ENCODE data around the gene SMCHD1. TPM values are rescaled to one million over a fixed set of nuclear protein-coding genes. Genes with fewer than 3 reads are reported as not detected.
"Not testable (repeated sequence)": the region's sequence is repeated elsewhere in the genome, so short reads cannot be mapped to it uniquely, and the experiment has no call there.

SMCHD1 gene
- total RNA-seq, 2 donors from 2014 or later, result 103 to 137 TPM

DNA sequence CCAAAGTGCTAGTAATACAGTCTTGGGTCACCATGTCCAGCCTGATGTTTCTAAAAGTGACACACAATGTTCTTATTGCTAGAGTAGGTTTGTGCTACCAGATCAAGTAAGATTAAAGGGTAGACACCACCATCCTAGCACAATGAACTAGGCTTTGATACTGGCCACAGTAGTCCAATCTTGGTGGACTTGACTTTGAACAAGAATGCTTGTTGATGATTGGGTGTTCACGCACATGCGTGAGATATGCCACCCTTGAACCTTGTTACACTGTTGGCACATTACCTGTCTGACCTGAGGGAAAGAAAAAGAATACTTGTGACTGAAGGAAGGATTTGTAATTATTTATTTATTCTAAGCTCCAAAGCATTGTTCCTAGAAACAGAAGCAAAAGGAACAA lies 119.1 kb downstream of the SMCHD1 start:
- no peak for DNase-seq
- no peaks in the 10 kb centered on the region for H3K27me3 Mint-ChIP-seq (ENCODE audit: low read depth)
- H3K4me1 Mint-ChIP-seq (ENCODE audit: low read depth), result peaks cover 11% of the 10 kb centered on the region
- no peak for ATAC-seq (replicated peaks in 1 of 2)
- H3K9me3 Mint-ChIP-seq, result no peaks in the 10 kb centered on the region
- H3K27ac Mint-ChIP-seq, result no peak overlapping the region
- peaks cover 3 to 38% of the 10 kb centered on the region in 2 donors for H3K36me3 Mint-ChIP-seq (ENCODE audit: insufficient read depth in 2 of 2)
- H3K4me3 Mint-ChIP-seq, result no peak overlapping the region

DNA sequence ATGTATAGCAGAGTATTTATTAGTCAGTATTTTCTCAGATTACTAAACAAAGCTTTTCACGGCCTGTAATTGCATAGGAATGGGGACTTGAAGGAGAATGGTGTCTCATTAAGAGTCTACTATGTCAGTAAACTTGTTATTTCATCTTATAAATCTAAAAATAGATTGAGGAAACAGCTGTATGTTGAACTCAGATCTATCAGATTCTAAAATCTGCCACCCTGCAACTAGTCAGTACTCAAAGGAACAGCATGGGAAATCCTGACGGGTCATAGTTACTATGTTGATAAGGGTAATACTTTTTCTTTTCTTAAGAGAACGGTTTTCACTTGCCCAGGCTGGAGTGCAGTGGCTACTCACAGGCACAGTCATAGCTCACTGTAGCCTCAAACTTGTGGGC lies 121.1 kb downstream of the SMCHD1 start:
- Mint-ChIP-seq H3K27me3 (ENCODE audit: low read depth) (no peaks in the 10 kb centered on the region), H3K4me1 (ENCODE audit: low read depth) (no peaks in the 10 kb centered on the region), H3K36me3 (ENCODE audit: insufficient read depth in 2 of 2) (peaks cover 2 to 39% of the 10 kb centered on the region in 2 donors), H3K27ac (no peak overlapping the region), H3K9me3 (no peaks in the 10 kb centered on the region), H3K4me3 (no peak overlapping the region)
- no peak for DNase-seq
- ATAC-seq (replicated peaks in 1 of 2), result no peak

DNA sequence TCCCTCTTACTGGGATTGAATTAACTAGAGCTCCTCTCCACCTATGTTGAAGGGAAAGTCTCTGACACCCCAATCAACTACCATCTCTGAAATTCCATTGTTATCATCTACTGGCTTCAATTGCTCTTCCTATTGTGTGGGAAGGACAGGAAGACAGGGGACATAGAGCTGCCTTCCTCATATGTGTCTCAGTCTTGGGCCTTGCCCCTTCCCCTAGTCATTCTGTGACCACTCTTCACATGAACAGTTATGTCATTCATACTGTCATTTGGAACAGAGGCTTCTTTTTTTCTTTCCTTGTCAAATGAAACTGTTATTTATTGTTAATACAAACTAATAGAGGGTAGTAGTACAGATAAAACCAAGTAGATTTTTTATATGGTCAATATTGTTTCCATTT lies 121.7 kb downstream of the SMCHD1 start:
- peak overlapping the region; percentile 69 for H3K27ac Mint-ChIP-seq
- H3K4me3 Mint-ChIP-seq, result no peak overlapping the region
- ATAC-seq (replicated peaks in 1 of 2) (no peak), DNase-seq (no peak)
- H3K4me1 Mint-ChIP-seq (ENCODE audit: low read depth), result no peaks in the 10 kb centered on the region
- H3K27me3 Mint-ChIP-seq (ENCODE audit: low read depth), result no peaks in the 10 kb centered on the region
- peaks cover 2 to 38% of the 10 kb centered on the region in 2 donors for H3K36me3 Mint-ChIP-seq (ENCODE audit: insufficient read depth in 2 of 2)
- H3K9me3 Mint-ChIP-seq, result no peaks in the 10 kb centered on the region

DNA sequence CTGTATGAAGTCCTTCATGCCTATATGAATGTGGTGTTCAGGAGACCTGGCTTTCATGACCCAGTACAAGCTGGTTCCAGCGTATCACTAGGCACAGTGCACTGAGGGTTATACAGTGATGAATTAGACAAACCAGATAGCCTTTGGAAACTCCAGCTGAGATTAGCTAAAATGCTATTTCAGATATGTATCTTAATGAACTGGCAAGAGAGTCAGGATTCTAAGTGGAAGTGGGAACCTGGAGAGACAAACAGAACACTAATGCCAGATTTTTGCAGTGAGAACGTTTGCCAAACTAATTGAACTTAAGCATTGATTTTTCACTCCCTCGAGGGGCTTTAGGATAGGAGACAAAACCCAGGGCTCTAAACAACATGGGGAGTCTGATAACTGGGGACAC lies 125.2 kb downstream of the SMCHD1 start:
- H3K36me3 Mint-ChIP-seq (ENCODE audit: insufficient read depth in 2 of 2), result peaks cover 7 to 44% of the 10 kb centered on the region in 2 donors
- peak overlapping the region; percentile 14 for H3K27ac Mint-ChIP-seq
- no peak overlapping the region for H3K4me3 Mint-ChIP-seq

DNA sequence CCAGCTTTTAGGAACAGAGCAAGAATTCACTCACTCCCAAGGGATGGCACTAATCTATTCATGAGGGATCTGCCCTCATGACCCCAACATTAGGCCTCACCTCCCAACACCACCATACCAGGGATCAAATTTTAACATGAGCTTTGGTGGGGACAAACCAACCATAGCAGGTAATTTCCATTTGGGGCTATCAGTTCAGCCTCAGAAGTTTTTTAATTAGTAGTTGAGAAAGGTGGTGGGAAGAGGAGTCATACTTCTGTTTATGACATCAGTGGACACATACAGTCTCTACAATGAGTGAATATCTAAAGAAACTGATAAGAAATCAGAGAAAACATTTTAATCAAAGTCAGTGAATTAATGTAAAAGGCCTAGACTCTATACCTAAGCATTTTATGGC lies 131.7 kb downstream of the SMCHD1 start:
- peaks cover 9 to 32% of the 10 kb centered on the region in 2 donors for H3K36me3 Mint-ChIP-seq (ENCODE audit: insufficient read depth in 2 of 2)
- peak overlapping the region; percentile 81 for H3K27ac Mint-ChIP-seq
- H3K4me1 Mint-ChIP-seq (ENCODE audit: low read depth), result peaks cover 8% of the 10 kb centered on the region
- H3K27me3 Mint-ChIP-seq (ENCODE audit: low read depth), result no peaks in the 10 kb centered on the region
- H3K9me3 Mint-ChIP-seq, result peaks cover 0 to 1% of the 10 kb centered on the region in 2 donors
- no peak overlapping the region for H3K4me3 Mint-ChIP-seq
- ATAC-seq (replicated peaks in 1 of 2) (peak in 1 of 2 donors; percentile 41), DNase-seq (no peak)

More for the DNA sequence above, 125.2 kb downstream of the SMCHD1 start:
- no peaks in the 10 kb centered on the region for H3K27me3 Mint-ChIP-seq (ENCODE audit: low read depth)
- DNase-seq, result no peak
- H3K9me3 Mint-ChIP-seq, result peaks cover 0 to 1% of the 10 kb centered on the region in 2 donors
- ATAC-seq (replicated peaks in 1 of 2), result no peak
- H3K4me1 Mint-ChIP-seq (ENCODE audit: low read depth), result no peaks in the 10 kb centered on the region

DNA sequence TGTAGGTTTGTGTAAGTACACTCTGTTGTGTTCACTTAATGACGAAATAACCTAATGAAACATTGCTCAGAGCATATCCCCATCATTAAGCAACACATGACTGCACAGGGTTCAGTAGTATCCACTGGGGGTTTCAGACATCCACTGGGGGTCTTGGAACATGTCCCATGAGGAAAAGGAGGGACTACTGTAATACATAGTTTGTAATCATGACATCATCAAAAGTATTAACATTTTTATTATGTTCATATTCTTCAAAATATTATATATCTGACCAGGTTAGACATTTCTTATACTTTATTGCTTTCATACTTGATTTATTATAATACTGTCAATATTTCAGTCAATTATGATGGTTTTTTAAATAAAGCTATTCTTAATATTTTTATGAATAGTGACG lies 136.9 kb downstream of the SMCHD1 start:
- Mint-ChIP-seq H3K4me3 (no peak overlapping the region), H3K36me3 (ENCODE audit: insufficient read depth in 2 of 2) (peaks cover 7 to 35% of the 10 kb centered on the region in 2 donors), H3K27me3 (ENCODE audit: low read depth) (no peaks in the 10 kb centered on the region), H3K4me1 (ENCODE audit: low read depth) (no peaks in the 10 kb centered on the region), H3K9me3 (no peaks in the 10 kb centered on the region), H3K27ac (no peak overlapping the region)
- DNase-seq, result no peak
- ATAC-seq (replicated peaks in 1 of 2), result no peak

DNA sequence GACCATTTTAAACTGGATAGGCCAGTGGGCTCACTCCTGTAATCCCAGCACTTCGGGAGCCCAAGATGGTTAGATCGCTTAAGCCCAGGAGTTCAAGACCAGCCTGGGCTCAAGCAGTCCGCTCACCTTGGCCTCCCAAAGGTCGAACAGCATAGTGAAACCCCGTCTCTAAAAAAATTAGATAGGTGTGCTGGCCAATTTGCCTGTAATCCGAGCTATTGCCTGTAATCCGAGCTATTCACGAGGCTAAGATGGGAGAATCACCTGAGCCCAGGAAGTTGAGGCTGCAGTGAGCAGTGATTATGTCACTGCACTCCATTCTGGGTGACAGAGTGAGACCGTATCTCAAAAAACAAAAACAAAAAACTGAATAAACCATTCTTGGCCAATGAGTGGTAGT lies 138.6 kb downstream of the SMCHD1 start:
- Mint-ChIP-seq H3K4me3 (no peak overlapping the region), H3K36me3 (ENCODE audit: insufficient read depth in 2 of 2) (peaks cover 9 to 41% of the 10 kb centered on the region in 2 donors), H3K4me1 (ENCODE audit: low read depth) (no peaks in the 10 kb centered on the region), H3K27ac (no peak overlapping the region), H3K9me3 (no peaks in the 10 kb centered on the region), H3K27me3 (ENCODE audit: low read depth) (no peaks in the 10 kb centered on the region)
- no peak for ATAC-seq (replicated peaks in 1 of 2)
- DNase-seq, result no peak

DNA sequence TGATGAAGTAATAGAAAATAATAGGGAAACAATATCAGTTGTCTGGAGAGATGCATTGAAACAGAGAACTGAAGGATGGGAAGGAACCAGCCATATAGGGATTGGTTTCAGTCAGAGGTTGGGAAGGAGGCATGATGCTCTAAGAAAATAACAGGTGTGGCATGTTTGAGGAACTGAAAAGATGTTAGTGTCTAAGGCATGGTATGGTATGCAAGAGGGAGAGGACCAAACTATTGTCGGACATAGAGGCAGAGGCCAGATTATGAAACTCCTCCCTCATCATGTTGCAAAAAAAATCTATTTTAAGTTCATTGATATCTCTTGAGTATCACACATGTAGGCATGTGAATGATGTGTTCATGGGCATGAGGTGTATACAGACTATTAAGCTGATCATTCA lies 142.4 kb downstream of the SMCHD1 start:
- H3K27me3 Mint-ChIP-seq (ENCODE audit: low read depth), result no peaks in the 10 kb centered on the region
- H3K36me3 Mint-ChIP-seq (ENCODE audit: insufficient read depth in 2 of 2), result peaks cover 12 to 45% of the 10 kb centered on the region in 2 donors
- DNase-seq (no peak), ATAC-seq (replicated peaks in 1 of 2) (no peak)
- H3K4me1 Mint-ChIP-seq (ENCODE audit: low read depth), result no peaks in the 10 kb centered on the region
- H3K9me3 Mint-ChIP-seq, result no peaks in the 10 kb centered on the region
- no peak overlapping the region for H3K4me3 Mint-ChIP-seq
- peak overlapping the region; percentile 76 for H3K27ac Mint-ChIP-seq

DNA sequence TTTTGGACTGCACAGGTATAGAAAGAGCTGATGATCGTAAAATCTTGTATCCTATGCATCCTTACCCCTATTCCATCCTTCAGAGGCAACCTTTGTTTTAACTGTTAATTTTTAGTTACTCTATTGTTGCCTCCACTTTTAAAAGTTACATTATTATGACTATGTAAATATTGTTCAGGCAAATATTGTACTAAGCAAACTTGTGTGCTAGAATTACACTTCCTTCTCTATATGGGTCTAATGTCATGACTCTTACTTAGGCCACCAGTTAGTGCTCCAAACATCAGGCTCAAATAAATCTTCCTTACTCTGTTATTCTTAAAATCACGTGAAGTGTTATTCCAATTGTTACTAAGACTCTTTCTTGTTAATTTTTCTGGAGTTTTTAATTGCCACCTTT lies 143.8 kb downstream of the SMCHD1 start:
- H3K9me3 Mint-ChIP-seq, result no peaks in the 10 kb centered on the region
- no peak overlapping the region for H3K4me3 Mint-ChIP-seq
- ATAC-seq (replicated peaks in 1 of 2), result no peak
- H3K4me1 Mint-ChIP-seq (ENCODE audit: low read depth), result no peaks in the 10 kb centered on the region
- peak overlapping the region; percentile 15 for H3K27ac Mint-ChIP-seq
- no peaks in the 10 kb centered on the region for H3K27me3 Mint-ChIP-seq (ENCODE audit: low read depth)
- no peak for DNase-seq
- H3K36me3 Mint-ChIP-seq (ENCODE audit: insufficient read depth in 2 of 2), result peaks cover 12 to 44% of the 10 kb centered on the region in 2 donors

DNA sequence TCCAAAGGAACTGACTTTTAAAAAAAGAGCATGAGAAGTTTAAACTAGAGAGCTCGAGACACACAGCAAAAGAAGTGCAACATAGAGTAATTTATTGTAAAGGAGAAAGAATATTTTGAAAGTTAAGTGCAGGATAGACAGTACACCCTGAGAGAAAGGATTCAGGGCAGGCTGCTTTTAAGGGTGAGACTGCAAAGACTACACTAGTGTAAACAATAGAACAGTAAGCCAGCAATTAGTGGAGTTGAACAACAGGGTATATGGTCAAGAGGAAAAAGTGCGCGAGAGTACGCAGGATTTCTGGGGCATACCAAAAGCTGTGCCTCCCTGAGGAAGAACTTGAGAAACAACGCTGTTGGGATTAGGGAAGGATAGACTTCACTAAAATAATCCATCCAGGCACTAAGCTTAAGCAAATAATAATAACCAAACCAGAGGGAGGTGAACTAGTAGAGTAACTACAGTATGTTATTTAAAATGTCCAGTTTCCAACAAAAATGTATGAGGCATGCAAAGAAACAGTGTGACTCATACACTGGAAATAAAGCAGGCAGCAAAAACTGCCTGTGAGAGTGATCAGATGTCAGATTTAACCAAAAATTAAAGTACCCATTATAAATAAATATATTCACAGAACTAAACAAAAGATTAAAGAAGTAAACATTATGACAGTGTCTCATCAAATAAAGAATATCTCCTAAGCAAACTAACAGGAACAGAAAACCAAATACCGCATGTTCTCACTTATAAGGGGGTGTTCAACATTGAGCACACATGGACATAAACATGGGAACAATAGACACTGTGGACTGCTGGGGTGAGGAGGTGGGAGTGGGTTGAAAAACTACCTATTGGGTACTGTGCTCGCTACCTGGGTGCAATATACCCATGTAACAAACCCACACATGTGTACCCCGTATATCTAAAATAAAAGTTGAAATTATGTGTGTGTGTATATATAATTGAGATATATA lies 150.7 kb downstream of the SMCHD1 start:
- Mint-ChIP-seq H3K4me1 (ENCODE audit: low read depth) (no peaks in the 10 kb centered on the region), H3K9me3 (peaks cover 6% of the 10 kb centered on the region in 2 donors), H3K4me3 (no peak overlapping the region), H3K27me3 (ENCODE audit: low read depth) (no peaks in the 10 kb centered on the region), H3K36me3 (ENCODE audit: insufficient read depth in 2 of 2) (peaks cover 5 to 19% of the 10 kb centered on the region in 2 donors), H3K27ac (no peak overlapping the region)
- DNase-seq (no peak), ATAC-seq (replicated peaks in 1 of 2) (no peak)

DNA sequence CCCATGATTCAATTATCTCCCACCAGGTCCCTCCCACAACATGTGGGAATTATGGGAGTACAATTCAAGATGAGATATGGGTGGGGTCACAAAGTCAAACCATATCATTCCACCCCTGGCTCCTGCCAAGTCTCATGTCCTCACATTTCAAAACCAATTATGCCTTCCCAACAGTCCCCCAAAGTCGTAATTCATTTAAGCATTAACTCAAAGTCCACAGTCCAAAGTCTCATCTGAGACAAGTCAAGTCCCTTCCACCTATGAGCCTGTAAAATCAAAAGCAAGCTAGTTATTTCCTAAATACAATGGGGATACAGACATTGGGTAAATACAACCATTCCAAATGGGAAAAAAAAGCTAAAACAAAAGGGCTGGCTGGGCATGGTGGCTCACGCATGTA lies 153.1 kb downstream of the SMCHD1 start:
- not testable (repeated sequence) for H3K27me3 Mint-ChIP-seq (ENCODE audit: low read depth); H3K27ac Mint-ChIP-seq; H3K4me3 Mint-ChIP-seq; DNase-seq; H3K4me1 Mint-ChIP-seq (ENCODE audit: low read depth); ATAC-seq (replicated peaks in 1 of 2)
- peaks cover 10 to 12% of the 10 kb centered on the region in 2 donors for H3K9me3 Mint-ChIP-seq
- peaks cover 8 to 16% of the 10 kb centered on the region in 2 donors for H3K36me3 Mint-ChIP-seq (ENCODE audit: insufficient read depth in 2 of 2)

DNA sequence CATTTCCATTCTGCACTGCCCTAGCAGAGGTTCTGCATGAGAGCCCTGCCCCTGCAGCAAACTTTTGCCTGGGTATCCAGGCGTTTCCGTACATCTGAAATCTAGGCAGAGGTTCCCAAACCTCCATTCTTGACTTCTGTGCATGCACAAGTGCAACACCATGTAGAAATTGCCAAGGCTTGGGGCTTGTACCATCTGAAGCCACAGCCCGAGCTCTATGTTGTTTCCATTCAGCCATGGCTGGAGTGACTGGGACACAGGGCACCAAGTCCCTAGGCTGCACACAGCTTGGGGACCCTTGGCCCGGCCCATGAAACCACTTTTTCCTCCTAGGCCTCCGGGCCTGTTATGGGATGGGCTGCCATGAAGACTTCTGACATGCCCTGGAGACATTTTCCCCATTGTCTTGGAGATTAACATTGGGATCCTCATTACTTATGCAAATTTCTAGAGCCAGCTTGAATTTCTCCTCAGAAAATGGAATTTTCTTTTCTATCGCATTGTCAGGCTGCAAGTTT lies 154.2 kb downstream of the SMCHD1 start:
- Mint-ChIP-seq H3K9me3 (peaks cover 15% of the 10 kb centered on the region in 2 donors), H3K36me3 (ENCODE audit: insufficient read depth in 2 of 2) (peaks cover 11 to 16% of the 10 kb centered on the region in 2 donors)
- H3K4me3 Mint-ChIP-seq; DNase-seq; H3K27me3 Mint-ChIP-seq (ENCODE audit: low read depth); H3K4me1 Mint-ChIP-seq (ENCODE audit: low read depth); H3K27ac Mint-ChIP-seq: not testable (repeated sequence)
- peak in 1 of 2 donors; percentile 19 for ATAC-seq (replicated peaks in 1 of 2)

DNA sequence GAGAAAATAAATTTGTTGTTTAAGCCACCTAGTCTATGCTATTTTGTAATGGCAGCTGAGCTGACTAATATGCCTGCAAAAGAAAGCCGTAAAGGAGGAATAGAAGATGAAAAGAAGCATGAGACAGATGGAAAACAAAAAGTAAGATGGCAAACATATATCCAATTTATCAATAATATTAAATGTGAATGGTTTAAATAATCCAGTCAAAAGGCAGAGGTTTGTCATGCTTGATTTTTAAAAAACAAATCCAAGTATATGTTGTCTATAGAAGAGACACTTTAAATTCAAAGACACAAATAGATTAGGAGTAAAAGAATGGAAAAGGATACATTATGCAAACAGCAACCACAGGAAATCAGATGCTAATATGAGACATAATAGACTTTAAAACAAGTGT lies 155.9 kb downstream of the SMCHD1 start:
- Mint-ChIP-seq H3K27me3 (ENCODE audit: low read depth) (no peaks in the 10 kb centered on the region), H3K4me1 (ENCODE audit: low read depth) (no peaks in the 10 kb centered on the region), H3K4me3 (no peak overlapping the region), H3K27ac (no peak overlapping the region), H3K9me3 (peaks cover 15 to 21% of the 10 kb centered on the region in 2 donors), H3K36me3 (ENCODE audit: insufficient read depth in 2 of 2) (peaks cover 11 to 16% of the 10 kb centered on the region in 2 donors)
- ATAC-seq (replicated peaks in 1 of 2), result no peak
- no peak for DNase-seq
